H1 (cell line): ENCODE measurements around the gene MALT1. TPM values are rescaled to one million over a fixed set of nuclear protein-coding genes. Genes with fewer than 3 reads are reported as not detected.
A peak's percentile ranks its signal among the peaks of the same experiment; 100 is the strongest.

Source experiments
- CTCF ChIA-PET: fragments of 300-600 bp; sonication (Branson Sonifier 250); formaldehyde crosslinking; loops from one replicate; lab custom pipeline; 2021; ENCODE audit not compliant: partially characterized antibody; lab: Charles Lee
- POLR2A ChIA-PET: fragments of 300-600 bp; sonication (Branson Sonifier 250); formaldehyde crosslinking; loops from one replicate; lab custom pipeline; 2021; ENCODE audit warnings: inconsistent platforms; ENCODE audit not compliant: partially characterized antibody; lab: Charles Lee
- DNase-seq, 2 experiments: peaks; one replicate each; pipeline versions ENCODE4 v3.0.0 to v3.0.0-alpha.2; 2010 to 2022; ENCODE audit warnings: low spot score in 2 of 2, low read depth in 1 of 2, mixed read lengths in 1 of 2
- FAIRE-seq: peaks from 2 replicates; lab custom pipeline; 2011; peaks lifted over from hg19 to GRCh38; lab: Jason Lieb, UNC
- H2AFZ ChIP-seq: 2 replicates; pipeline ENCODE4 v1.8.1; 2012; ENCODE audit warnings: low read length, inconsistent platforms
- H2AK5ac ChIP-seq: 2 replicates; pipeline ENCODE4 v1.6.1; 2013; ENCODE audit warnings: low read depth, low read length
- H2BK120ac ChIP-seq: replicated peaks from 2 replicates; pipeline ENCODE3; 2013; ENCODE audit warnings: low read depth, low read length, inconsistent platforms
- H2BK12ac ChIP-seq: 2 replicates; pipeline ENCODE4 v1.6.1; 2013; ENCODE audit warnings: low read depth, low read length
- H2BK15ac ChIP-seq: 2 replicates; pipeline ENCODE4 v1.6.1; 2013; ENCODE audit warnings: low read length
- H2BK20ac ChIP-seq: 2 replicates; pipeline ENCODE4 v1.6.1; 2013; ENCODE audit warnings: low read length
- H2BK5ac ChIP-seq: 2 replicates; pipeline ENCODE4 v1.6.1; 2013; ENCODE audit warnings: low read depth, low read length
- H3K14ac ChIP-seq: 2 replicates; pipeline ENCODE4 v1.6.1; 2013; ENCODE audit warnings: inconsistent platforms; ENCODE audit not compliant: insufficient read length
- H3K18ac ChIP-seq: 2 replicates; pipeline ENCODE4 v1.6.1; 2013; ENCODE audit warnings: low read length; ENCODE audit errors: extremely low read depth
- H3K23ac ChIP-seq: 2 replicates; pipeline ENCODE4 v1.6.1; 2013; ENCODE audit warnings: inconsistent platforms; ENCODE audit not compliant: insufficient read length
- H3K23me2 ChIP-seq: 2 replicates; pipeline ENCODE4 v1.6.1; 2013; ENCODE audit warnings: low read depth, low read length
- H3K27ac ChIP-seq: 2 replicates; pipeline ENCODE4 v1.6.1; 2011; ENCODE audit warnings: low read depth, low read length, inconsistent platforms
- H3K27me3 ChIP-seq, 4 experiments: replicated peaks in 1 of 4; 1 replicate in 1 of 4; 2 replicates in 3 of 4; pipeline versions ENCODE4 v1.6.1 to v1.8.1; 2011 to 2013; ENCODE audit warnings: low read length in 3 of 4, mild to moderate bottlenecking in 3 of 4, inconsistent platforms in 2 of 4, mixed read lengths in 2 of 4, moderate library complexity in 1 of 4; ENCODE audit not compliant: control insufficient read depth in 3 of 4, insufficient read depth in 3 of 4; ENCODE audit errors: extremely low read depth in 1 of 4
- H3K36me3 ChIP-seq, 4 experiments: 2 replicates each; pipeline versions ENCODE4 v1.6.1 to v1.8.1; 2011 to 2013; ENCODE audit warnings: mild to moderate bottlenecking in 4 of 4, low read length in 3 of 4, moderate library complexity in 2 of 4, control low read depth in 1 of 4, inconsistent platforms in 1 of 4; ENCODE audit not compliant: insufficient read depth in 4 of 4, control insufficient read depth in 2 of 4
- H3K4ac ChIP-seq: replicated peaks from 2 replicates; pipeline ENCODE3; 2013; ENCODE audit warnings: low read length, low read depth, mixed read lengths, inconsistent platforms; ENCODE audit not compliant: insufficient read length
- H3K4me1 ChIP-seq, 4 experiments: replicated peaks in 1 of 4; 1 replicate in 1 of 4; 2 replicates in 3 of 4; pipeline versions ENCODE4 v1.6.1 to v1.8.1; 2011 to 2013; ENCODE audit warnings: low read length in 3 of 4, inconsistent platforms in 2 of 4, mixed read lengths in 1 of 4; ENCODE audit not compliant: insufficient read depth in 4 of 4, control insufficient read depth in 3 of 4
- H3K4me2 ChIP-seq, 2 experiments: 2 replicates each; pipeline versions ENCODE4 v1.6.1 to v1.8.1; 2011 to 2013; ENCODE audit warnings: low read depth in 2 of 2, low read length in 2 of 2, control low read depth in 1 of 2, inconsistent platforms in 1 of 2, mild to moderate bottlenecking in 1 of 2; ENCODE audit not compliant: insufficient read depth in 1 of 2
- H3K4me3 ChIP-seq, 4 experiments: fragments of 200-600, 300-600 bp in 1 of 4; sonication (generic), shearing (Covaris generic), sonication (Bioruptor Twin) in 1 of 4; 2 replicates each; pipeline versions ENCODE4 v1.5.1 to v1.8.1; 2011 to 2016; ENCODE audit warnings: low read length in 4 of 4, low read depth in 3 of 4, control low read depth in 2 of 4, inconsistent platforms in 2 of 4, mild to moderate bottlenecking in 2 of 4, mixed read lengths in 1 of 4, moderate library complexity in 1 of 4; ENCODE audit not compliant: insufficient read depth in 2 of 4; ENCODE audit errors: extremely low read depth in 1 of 4
- H3K56ac ChIP-seq: replicated peaks from 2 replicates; pipeline ENCODE3; 2013; ENCODE audit warnings: low read depth, mild to moderate bottlenecking, mixed read lengths, low read length, inconsistent platforms; ENCODE audit not compliant: insufficient read length
- H3K79me1 ChIP-seq: 2 replicates; pipeline ENCODE4 v1.6.1; 2013; ENCODE audit warnings: low read depth, low read length, control low read depth
- H3K79me2 ChIP-seq, 2 experiments: 2 replicates each; pipeline versions ENCODE4 v1.6.1 to v1.8.1; 2012 to 2013; ENCODE audit warnings: low read length in 2 of 2, mild to moderate bottlenecking in 2 of 2, inconsistent platforms in 1 of 2; ENCODE audit not compliant: insufficient read depth in 2 of 2, control insufficient read depth in 1 of 2
- H3K9ac ChIP-seq, 4 experiments: replicated peaks in 1 of 4; 1 replicate in 1 of 4; 2 replicates in 3 of 4; pipeline versions ENCODE4 v1.6.1 to v1.8.1; 2011 to 2013; ENCODE audit warnings: low read depth in 3 of 4, low read length in 3 of 4, control low read depth in 2 of 4, mild to moderate bottlenecking in 2 of 4, moderate library complexity in 2 of 4, inconsistent platforms in 1 of 4; ENCODE audit errors: extremely low read depth in 1 of 4
- H3K9me3 ChIP-seq, 2 experiments: 2 replicates each; pipeline versions ENCODE4 v1.6.1 to v1.8.1; 2012 to 2013; ENCODE audit warnings: mild to moderate bottlenecking in 2 of 2, moderate library complexity in 2 of 2, control low read depth in 1 of 2, inconsistent platforms in 1 of 2, low read depth in 1 of 2, low read length in 1 of 2, mixed read lengths in 1 of 2; ENCODE audit not compliant: insufficient read depth in 2 of 2
- H4K20me1 ChIP-seq, 2 experiments: replicated peaks in 1 of 2; 2 replicates each; pipeline versions ENCODE3 to v1.8.1; 2011 to 2013; ENCODE audit warnings: inconsistent platforms in 2 of 2, low read length in 2 of 2, mild to moderate bottlenecking in 1 of 2; ENCODE audit not compliant: insufficient read depth in 2 of 2, control insufficient read depth in 1 of 2
- H4K5ac ChIP-seq: 2 replicates; pipeline ENCODE4 v1.6.1; 2013; ENCODE audit warnings: low read length, low read depth, mixed read lengths, inconsistent platforms; ENCODE audit not compliant: insufficient read length
- H4K8ac ChIP-seq: 2 replicates; pipeline ENCODE4 v1.8.0; 2013; ENCODE audit warnings: mild to moderate bottlenecking, moderate library complexity, low read length, inconsistent platforms; ENCODE audit not compliant: insufficient read depth; ENCODE audit errors: extremely low read depth
- H4K91ac ChIP-seq: replicated peaks from 2 replicates; pipeline ENCODE3; 2013; ENCODE audit warnings: low read length, mixed read lengths, inconsistent platforms; ENCODE audit not compliant: insufficient read length
- BCL11A ChIP-seq, 2 experiments: IDR thresholded peaks; one replicate each; pipeline ENCODE4 v1.6.1; 2011; ENCODE audit warnings: low read depth in 2 of 2, low read length in 2 of 2, mild to moderate bottlenecking in 2 of 2
- KDM4A ChIP-seq: IDR thresholded peaks from one replicate; pipeline ENCODE4 v1.7.1; 2012; ENCODE audit warnings: low read depth, mild to moderate bottlenecking, moderate library complexity, low read length, inconsistent platforms; ENCODE audit not compliant: severe bottlenecking
- POLR2A ChIP-seq, 2 experiments: IDR thresholded peaks; 1 replicate in 1 of 2; 2 replicates in 1 of 2; pipeline ENCODE4 v1.6.1; 2011; ENCODE audit warnings: low read depth in 2 of 2, low read length in 2 of 2, mild to moderate bottlenecking in 2 of 2; ENCODE audit errors: control extremely low read depth in 1 of 2
- RAD21 ChIP-seq, 2 experiments: IDR thresholded peaks in 1 of 2; conservative IDR thresholded peaks in 1 of 2; 2 replicates each; pipeline ENCODE4 v1.6.1; 2011; ENCODE audit warnings: low read depth in 2 of 2, low read length in 2 of 2, improper control_type of control experiment in 1 of 2, inconsistent platforms in 1 of 2, mild to moderate bottlenecking in 1 of 2, moderate library complexity in 1 of 2
- SIN3A ChIP-seq, 2 experiments: IDR thresholded peaks in 1 of 2; conservative IDR thresholded peaks in 1 of 2; 2 replicates each; pipeline ENCODE4 v1.6.1; 2011 to 2012; ENCODE audit warnings: low read length in 2 of 2, improper control_type of control experiment in 1 of 2, low read depth in 1 of 2, mild to moderate bottlenecking in 1 of 2
- SP2 ChIP-seq: IDR thresholded peaks from 2 replicates; pipeline ENCODE4 v1.6.1; 2012; ENCODE audit warnings: mild to moderate bottlenecking, low read length, inconsistent platforms
- SRF ChIP-seq: IDR thresholded peaks from 2 replicates; pipeline ENCODE4 v1.6.1; 2011; ENCODE audit warnings: mild to moderate bottlenecking, low read depth, low read length, moderate library complexity
- WGBS, 2 experiments: shearing (Covaris generic) in 1 of 2; methylation state at CpG; one replicate each; pipeline versions ENCODE4 v1.1.6 to v1.1.7; 2013 to 2015; ENCODE audit warnings: low lambda C conversion rate in 2 of 2, mixed read lengths in 2 of 2, inconsistent platforms in 1 of 2, low coverage in 1 of 2, missing lambda C conversion rate in 1 of 2; ENCODE audit not compliant: insufficient replicate concordance in 2 of 2, insufficient coverage in 1 of 2, insufficient read length in 1 of 2; ENCODE audit errors: extremely low coverage in 1 of 2, missing lambda C conversion rate in 1 of 2; 5-methylcytosine and 5-hydroxymethylcytosine counted together
- polyA plus RNA-seq, 7 experiments: library from polyadenylated mRNA; depleted of rRNA in 3 of 7; stranded (reverse) in 5 of 7; unstranded in 2 of 7; fragments of >200 nt in 5 of 7; fragments of 200-250 nt in 2 of 7; gene quantifications; 1 replicate in 5 of 7; 2 replicates in 1 of 7; 4 replicates in 1 of 7; pipeline versions ENCODE4 v1.2.1 to v1.2.3, GENCODE V29; 2011 to 2013; ENCODE audit warnings: missing spikeins in 2 of 7, mixed read lengths in 2 of 7
- total RNA-seq: library from RNA; stranded (reverse); fragmentation: NEBNext Ultra II Directional; extraction: Animal tissue kit (Norgen Biotek cat#: 25700); gene quantifications from 2 replicates; pipeline ENCODE4 v1.2.1, GENCODE V29; 2021
- TF ChIP-seq, protein P1 (sequence below), 3 experiments: IDR thresholded peaks; 1 replicate in 2 of 3; 2 replicates in 1 of 3; pipeline versions ENCODE4 v1.5.1 to v1.6.1; 2011; ENCODE audit warnings: low read length in 3 of 3, mild to moderate bottlenecking in 3 of 3, inconsistent platforms in 2 of 3, low read depth in 1 of 3, moderate library complexity in 1 of 3; ENCODE audit not compliant: insufficient read depth in 1 of 3; ENCODE audit errors: control extremely low read depth in 1 of 3
- TF ChIP-seq, protein P2 (sequence below): IDR thresholded peaks from 2 replicates; pipeline ENCODE4 v1.6.1; 2011; ENCODE audit warnings: low read depth, mild to moderate bottlenecking, low read length; ENCODE audit not compliant: insufficient read depth
- TF ChIP-seq, protein P3 (sequence below): IDR thresholded peaks from 2 replicates; pipeline ENCODE4 v1.6.1; 2012; ENCODE audit warnings: inconsistent platforms

Gene MALT1
- total and polyA plus RNA-seq, 2 of the 8 experiments (the other 6 are each of a cell fraction or from before 2014, with no cell fraction given) = 10.7 to 25.9 TPM

DNA sequence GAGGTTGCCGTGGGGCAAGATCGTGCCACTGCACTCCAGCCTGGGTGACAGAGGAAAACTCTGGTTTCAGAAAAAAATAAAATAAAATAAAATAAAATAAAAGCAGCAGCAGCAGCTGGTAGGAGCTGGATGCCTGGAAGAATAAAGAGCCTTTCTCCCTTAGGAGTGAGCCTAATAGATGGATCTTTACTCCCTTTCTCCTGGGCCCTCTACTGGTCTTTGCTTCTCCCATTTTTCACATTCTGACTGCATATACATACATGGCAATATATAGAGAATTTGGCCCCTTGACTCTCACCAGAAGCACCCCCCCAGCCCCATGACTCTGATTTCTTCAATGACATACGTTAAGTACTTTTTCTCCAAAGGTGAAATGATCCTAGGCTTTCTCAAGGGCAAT lies 9.8 kb upstream of the MALT1 start:
- DNase-seq = peak in 1 of 2 experiments; percentile 37
- Histone ChIP-seq H3K27ac (no peak overlapping the region), H2BK5ac (no peak overlapping the region), H3K14ac (no peak overlapping the region), H4K8ac (no peak overlapping the region), H3K9me3 (no peaks in the 10 kb centered on the region), H4K5ac (no peak overlapping the region), H2BK15ac (no peak overlapping the region), H2BK12ac (no peak overlapping the region), H3K18ac (no peak overlapping the region), H3K56ac (no peak overlapping the region), H2AK5ac (no peak overlapping the region), H3K36me3 (no peaks in the 10 kb centered on the region), H4K20me1 (no peaks in the 10 kb centered on the region), H3K4me2 (no peak overlapping the region), H3K79me2 (no peaks in the 10 kb centered on the region), H3K9ac (no peak overlapping the region), H3K4me1 (no peaks in the 10 kb centered on the region), H3K23me2 (no peaks in the 10 kb centered on the region), H2BK20ac (no peak overlapping the region), H3K4me3 (no peak overlapping the region), H2AFZ (no peak overlapping the region), H3K4ac (no peak overlapping the region), H4K91ac (no peak overlapping the region), H3K27me3 (no peaks in the 10 kb centered on the region), H3K79me1 (no peaks in the 10 kb centered on the region), H2BK120ac (no peak overlapping the region), H3K23ac (no peak overlapping the region)
- 79% methylated on average over 3 of the region's 3 CpGs; no CpG with 5 or more reads in 1 of the 2 experiments for WGBS, 2 experiments
- CTCF ChIA-PET = interaction anchor here (0.6 to 3.1 kb wide), 11 partner anchors 10 to 131 kb away, joined by 3 to 14 read pairs (median 3); partner anchors contain the start of gene MALT1
- FAIRE-seq = no peak
- POLR2A ChIA-PET = interaction anchor here (1.4 kb wide), 1 partner anchor 9 kb away, joined by 8 read pairs; the partner anchor contains the start of gene MALT1
- TF ChIP-seq SIN3A (conservative IDR thresholded peaks at IDR 0.05 in 1 of 2, IDR thresholded peaks at IDR 0.05 in 1 of 2; ENCODE audit: low read depth in 1 of 2, low read length in 2 of 2) = no peak
- TF ChIP-seq SP2 = no peak
- TF ChIP-seq, protein P1, sequence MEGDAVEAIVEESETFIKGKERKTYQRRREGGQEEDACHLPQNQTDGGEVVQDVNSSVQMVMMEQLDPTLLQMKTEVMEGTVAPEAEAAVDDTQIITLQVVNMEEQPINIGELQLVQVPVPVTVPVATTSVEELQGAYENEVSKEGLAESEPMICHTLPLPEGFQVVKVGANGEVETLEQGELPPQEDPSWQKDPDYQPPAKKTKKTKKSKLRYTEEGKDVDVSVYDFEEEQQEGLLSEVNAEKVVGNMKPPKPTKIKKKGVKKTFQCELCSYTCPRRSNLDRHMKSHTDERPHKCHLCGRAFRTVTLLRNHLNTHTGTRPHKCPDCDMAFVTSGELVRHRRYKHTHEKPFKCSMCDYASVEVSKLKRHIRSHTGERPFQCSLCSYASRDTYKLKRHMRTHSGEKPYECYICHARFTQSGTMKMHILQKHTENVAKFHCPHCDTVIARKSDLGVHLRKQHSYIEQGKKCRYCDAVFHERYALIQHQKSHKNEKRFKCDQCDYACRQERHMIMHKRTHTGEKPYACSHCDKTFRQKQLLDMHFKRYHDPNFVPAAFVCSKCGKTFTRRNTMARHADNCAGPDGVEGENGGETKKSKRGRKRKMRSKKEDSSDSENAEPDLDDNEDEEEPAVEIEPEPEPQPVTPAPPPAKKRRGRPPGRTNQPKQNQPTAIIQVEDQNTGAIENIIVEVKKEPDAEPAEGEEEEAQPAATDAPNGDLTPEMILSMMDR (IDR thresholded peaks at IDR 0.05; ENCODE audit: control extremely low read depth in 1 of 3, insufficient read depth in 1 of 3, low read depth in 1 of 3, low read length in 3 of 3) = peak in 2 of 3 experiments; percentile 25 to 35; a peak in 2 of 4 replicates
- no peak for TF ChIP-seq SRF
- TF ChIP-seq, protein P2, sequence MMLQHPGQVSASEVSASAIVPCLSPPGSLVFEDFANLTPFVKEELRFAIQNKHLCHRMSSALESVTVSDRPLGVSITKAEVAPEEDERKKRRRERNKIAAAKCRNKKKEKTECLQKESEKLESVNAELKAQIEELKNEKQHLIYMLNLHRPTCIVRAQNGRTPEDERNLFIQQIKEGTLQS = no peak
- TF ChIP-seq KDM4A = no peak
- TF ChIP-seq, protein P3, sequence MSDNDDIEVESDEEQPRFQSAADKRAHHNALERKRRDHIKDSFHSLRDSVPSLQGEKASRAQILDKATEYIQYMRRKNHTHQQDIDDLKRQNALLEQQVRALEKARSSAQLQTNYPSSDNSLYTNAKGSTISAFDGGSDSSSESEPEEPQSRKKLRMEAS = no peak
- no peak for TF ChIP-seq BCL11A (IDR thresholded peaks at IDR 0.05; ENCODE audit: low read depth in 2 of 2, low read length in 2 of 2)
- TF ChIP-seq POLR2A (IDR thresholded peaks at IDR 0.05; ENCODE audit: control extremely low read depth in 1 of 2, low read depth in 2 of 2, low read length in 2 of 2) = no peak
- TF ChIP-seq RAD21 (IDR thresholded peaks at IDR 0.05 in 1 of 2, conservative IDR thresholded peaks at IDR 0.05 in 1 of 2; ENCODE audit: low read depth in 2 of 2, low read length in 2 of 2) = peak; percentile 11 to 44; a peak in 3 of 4 replicates
